ENCODE data around the gene SLC8B1. TPM values are rescaled to one million over a fixed set of nuclear protein-coding genes. Genes with fewer than 3 reads are reported as not detected.

SLC8B1 gene
- total and polyA plus RNA-seq, 2 donors (not counting 3 experiments of a cell fraction or from before 2014, with no cell fraction given): 29.9 to 45.4 TPM

DNA sequence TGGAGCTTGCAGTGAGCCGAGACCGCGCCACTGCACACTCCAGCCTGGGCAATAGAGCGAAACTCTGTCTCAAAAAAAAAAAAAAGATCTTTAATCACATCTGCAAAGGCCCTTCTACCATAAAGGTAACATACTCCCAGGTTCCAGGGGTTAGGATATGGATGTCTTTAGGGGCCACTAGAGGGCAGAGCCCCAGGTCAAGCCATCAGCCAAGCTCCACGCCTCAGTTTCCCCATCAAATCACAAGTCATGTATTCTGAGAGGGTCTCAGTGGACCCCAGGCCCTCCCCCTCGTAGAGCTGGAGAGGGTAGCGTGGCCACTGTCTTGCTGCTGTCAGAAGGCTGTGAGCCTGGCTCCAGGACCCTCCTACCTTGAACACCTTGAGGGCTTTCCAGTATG lies 18.8 kb downstream of the SLC8B1 start:
- FAIRE-seq: no peak

DNA sequence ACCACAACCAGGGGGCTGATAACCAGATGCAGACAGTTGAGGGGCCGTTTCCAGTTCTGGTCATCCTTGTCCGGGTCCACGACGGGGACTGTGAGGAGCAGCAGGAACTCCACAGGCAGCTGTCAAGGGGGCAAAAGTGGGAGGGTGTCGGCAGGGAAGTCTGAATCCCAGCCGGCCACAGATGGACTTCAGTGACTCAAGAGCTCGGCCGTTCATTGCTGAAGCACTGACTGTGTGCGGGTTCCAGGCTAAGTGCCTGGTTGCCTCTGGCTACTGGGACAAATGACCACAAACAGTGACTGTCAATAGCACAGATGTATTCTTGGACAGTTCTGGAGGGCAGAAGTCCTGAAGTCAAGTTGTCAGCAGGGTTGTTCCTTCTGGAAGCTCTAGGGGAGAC lies 19.6 kb downstream of the SLC8B1 start:
- intact Hi-C loops (cut with micrococcal nuclease): no loop called here
- no TSS peak for BruUV-seq (replicated peaks)
- TF ChIP-seq FOS (IDR thresholded peaks at IDR 0.05; ENCODE audit: borderline replicate concordance, insufficient read depth, low read length): no peak
- TF ChIP-seq POLR2AphosphoS5 (IDR thresholded peaks at IDR 0.05; ENCODE audit: insufficient read depth, low read depth, low read length): no peak
- no peak for TF ChIP-seq EZH2 (IDR thresholded peaks at IDR 0.05; ENCODE audit: borderline replicate concordance, low read depth, low read length, severe bottlenecking)
- TF ChIP-seq, protein P1, sequence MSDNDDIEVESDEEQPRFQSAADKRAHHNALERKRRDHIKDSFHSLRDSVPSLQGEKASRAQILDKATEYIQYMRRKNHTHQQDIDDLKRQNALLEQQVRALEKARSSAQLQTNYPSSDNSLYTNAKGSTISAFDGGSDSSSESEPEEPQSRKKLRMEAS (IDR thresholded peaks at IDR 0.05; ENCODE audit: insufficient read depth, insufficient read length): no peak
- TF ChIP-seq GATA2 (IDR thresholded peaks at IDR 0.05; ENCODE audit: insufficient read depth, insufficient read length, low read depth, low read length): no peak
- no peak for TF ChIP-seq JUN (IDR thresholded peaks at IDR 0.05; ENCODE audit: borderline replicate concordance, insufficient read depth, insufficient read length, low read depth)
- no peak for TF ChIP-seq POLR2A (IDR thresholded peaks at IDR 0.05; ENCODE audit: low read depth, low read length)
- Histone ChIP-seq H3K9me1 (replicated peaks; ENCODE audit: control insufficient read depth, extremely low read depth, insufficient read depth, low read length) (no peaks in the 10 kb centered on the region), H3K27ac (ENCODE audit: insufficient read depth, low read depth, low read length) (no peak overlapping the region), H3K9ac (replicated peaks; ENCODE audit: extremely low read depth, insufficient read depth, low read length) (no peak overlapping the region), H3K4me3 (replicated peaks in 1 of 3; ENCODE audit: insufficient read depth in 1 of 3, low read depth in 1 of 3, low read length in 3 of 3) (no peak overlapping the region), H3K9me3 (replicated peaks; ENCODE audit: control insufficient read depth, insufficient read depth, low read length) (no peaks in the 10 kb centered on the region), H2AFZ (ENCODE audit: low read depth, low read length) (no peak overlapping the region), H3K27me3 (ENCODE audit: control insufficient read depth in 2 of 2, insufficient read depth in 2 of 2, low read length in 2 of 2) (no peaks in the 10 kb centered on the region), H3K4me1 (ENCODE audit: control insufficient read depth, extremely low read depth, insufficient read depth, low read length) (no peaks in the 10 kb centered on the region), H3K4me2 (ENCODE audit: insufficient read depth, low read length) (no peak overlapping the region), H3K36me3 (ENCODE audit: control insufficient read depth in 2 of 2, extremely low read depth in 1 of 2, insufficient read depth in 2 of 2, low read length in 2 of 2) (peaks cover 0 to 19% of the 10 kb centered on the region in 2 experiments), H3K79me2 (ENCODE audit: control insufficient read depth, insufficient read depth, low read length) (no peaks in the 10 kb centered on the region), H4K20me1 (replicated peaks; ENCODE audit: control insufficient read depth, extremely low read depth, insufficient read depth, low read length) (no peaks in the 10 kb centered on the region)
- no peak for DNase-seq (ENCODE audit: low read depth, low spot score)
- dilution Hi-C loops (cut with MboI; ENCODE audit: extremely low pct_ligation_motif_present, low sequenced_read_pairs): no loop called here
- ChIA-PET POLR2A (interaction anchor here (0.6 kb wide), 1 partner anchor 10 kb away, joined by 4 read pairs; no protein-coding TSS in a partner anchor), CTCF (interaction anchor here (2.3 kb wide), 1 partner anchor 110 kb away, joined by 8 read pairs; no protein-coding TSS in a partner anchor)
- FAIRE-seq: no peak

More for the DNA sequence above, 18.8 kb downstream of the SLC8B1 start:
- no peaks in the 10 kb centered on the region for H3K9me1 ChIP-seq (replicated peaks; ENCODE audit: control insufficient read depth, extremely low read depth, insufficient read depth, low read length)
- no peaks in the 10 kb centered on the region for H3K4me1 ChIP-seq (ENCODE audit: control insufficient read depth, extremely low read depth, insufficient read depth, low read length)
- H4K20me1 ChIP-seq (replicated peaks; ENCODE audit: control insufficient read depth, extremely low read depth, insufficient read depth, low read length): no peaks in the 10 kb centered on the region
- peaks cover 0 to 25% of the 10 kb centered on the region in 2 experiments for H3K36me3 ChIP-seq (ENCODE audit: control insufficient read depth in 2 of 2, extremely low read depth in 1 of 2, insufficient read depth in 2 of 2, low read length in 2 of 2)
- intact Hi-C loops (cut with micrococcal nuclease): no loop called here
- no peak overlapping the region for H3K9ac ChIP-seq (replicated peaks; ENCODE audit: extremely low read depth, insufficient read depth, low read length)
- POLR2A ChIA-PET: no interaction called here
- no TSS peak for BruUV-seq (replicated peaks)
- H3K9me3 ChIP-seq (replicated peaks; ENCODE audit: control insufficient read depth, insufficient read depth, low read length): no peaks in the 10 kb centered on the region
- no peak overlapping the region for H3K4me3 ChIP-seq (replicated peaks in 1 of 3; ENCODE audit: insufficient read depth in 1 of 3, low read depth in 1 of 3, low read length in 3 of 3)
- H3K79me2 ChIP-seq (ENCODE audit: control insufficient read depth, insufficient read depth, low read length): no peaks in the 10 kb centered on the region
- H2AFZ ChIP-seq (ENCODE audit: low read depth, low read length): no peak overlapping the region
- CTCF ChIA-PET: interaction anchor here (0.6 to 2.3 kb wide), 2 partner anchors 109 kb away, joined by 3 to 8 read pairs; no protein-coding TSS in a partner anchor
- no peak overlapping the region for H3K27ac ChIP-seq (ENCODE audit: insufficient read depth, low read depth, low read length)
- no peak for DNase-seq (ENCODE audit: low read depth, low spot score)
- H3K4me2 ChIP-seq (ENCODE audit: insufficient read depth, low read length): no peak overlapping the region
- TF ChIP-seq MYC (IDR thresholded peaks at IDR 0.05; ENCODE audit: low read depth, low read length): no peak
- no peak for TF ChIP-seq GATA2 (IDR thresholded peaks at IDR 0.05; ENCODE audit: insufficient read depth, insufficient read length, low read depth, low read length)
- no peaks in the 10 kb centered on the region for H3K27me3 ChIP-seq (ENCODE audit: control insufficient read depth in 2 of 2, insufficient read depth in 2 of 2, low read length in 2 of 2)
- dilution Hi-C loops (cut with MboI; ENCODE audit: extremely low pct_ligation_motif_present, low sequenced_read_pairs): no loop called here
